ENCODE measurements around the gene FRMD4A.

FRMD4A gene

GRCh38 chr10:14080795-14081194 lies 249.9 kb downstream of the FRMD4A start:
- H3K4me2 ChIP-seq (ENCODE audit: low read depth, low read length) = no peak overlapping the region
- no peak overlapping the region for H3K27ac ChIP-seq (ENCODE audit: low read length)
- no peaks in the 10 kb centered on the region for H3K79me2 ChIP-seq (ENCODE audit: low read length)

GRCh38 chr10:14077430-14077829 lies 253.3 kb downstream of the FRMD4A start:
- Histone ChIP-seq H3K27ac (ENCODE audit: low read length) (no peak overlapping the region), H3K36me3 (replicated peaks; ENCODE audit: insufficient read depth, low read length) (no peaks in the 10 kb centered on the region), H3K4me1 (ENCODE audit: low read length) (no peaks in the 10 kb centered on the region), H3F3A (ENCODE audit: insufficient read depth, low read length) (no peaks in the 10 kb centered on the region), H3K79me2 (ENCODE audit: low read length) (no peaks in the 10 kb centered on the region), H3K4me3 (ENCODE audit: low read length) (no peak overlapping the region), H3K9ac (ENCODE audit: low read length) (no peak overlapping the region), H3K4me2 (ENCODE audit: low read depth, low read length) (no peak overlapping the region), H2AFZ (ENCODE audit: low read length) (no peak overlapping the region), H3K27me3 (replicated peaks; ENCODE audit: insufficient read depth, low read length) (no peaks in the 10 kb centered on the region), H3K9me3 (replicated peaks; ENCODE audit: insufficient read depth, low read length) (no peaks in the 10 kb centered on the region), H4K20me1 (ENCODE audit: insufficient read depth, low read length) (no peaks in the 10 kb centered on the region), H3K9me2 (replicated peaks; ENCODE audit: insufficient read depth, low read length) (no peaks in the 10 kb centered on the region)
- no peak for TF ChIP-seq EZH2 (optimal IDR thresholded peaks at IDR 0.05; ENCODE audit: low read depth, low read length)
- no peak for DNase-seq

More at GRCh38 chr10:14080795-14081194, 249.9 kb downstream of the FRMD4A start:
- no peak for DNase-seq
- H3K4me1 ChIP-seq (ENCODE audit: low read length) = no peaks in the 10 kb centered on the region
- H3K9me3 ChIP-seq (replicated peaks; ENCODE audit: insufficient read depth, low read length) = no peaks in the 10 kb centered on the region
- no peaks in the 10 kb centered on the region for H3F3A ChIP-seq (ENCODE audit: insufficient read depth, low read length)
- no peak overlapping the region for H2AFZ ChIP-seq (ENCODE audit: low read length)
- no peaks in the 10 kb centered on the region for H3K9me2 ChIP-seq (replicated peaks; ENCODE audit: insufficient read depth, low read length)
- no peaks in the 10 kb centered on the region for H4K20me1 ChIP-seq (ENCODE audit: insufficient read depth, low read length)
- no peaks in the 10 kb centered on the region for H3K27me3 ChIP-seq (replicated peaks; ENCODE audit: insufficient read depth, low read length)
- H3K4me3 ChIP-seq (ENCODE audit: low read length) = no peak overlapping the region
- TF ChIP-seq EZH2 (optimal IDR thresholded peaks at IDR 0.05; ENCODE audit: low read depth, low read length) (no peak), CTCF (IDR thresholded peaks at IDR 0.05; ENCODE audit: low read length) (no peak), EZH2phosphoT487 (IDR thresholded peaks at IDR 0.05; ENCODE audit: low read length) (no peak)
- no peaks in the 10 kb centered on the region for H3K36me3 ChIP-seq (replicated peaks; ENCODE audit: insufficient read depth, low read length)
- no peak overlapping the region for H3K9ac ChIP-seq (ENCODE audit: low read length)

- Histone ChIP-seq H4K20me1 (ENCODE audit: insufficient read depth, low read length) (no peaks in the 10 kb centered on the region), H3K9me3 (replicated peaks; ENCODE audit: insufficient read depth, low read length) (no peaks in the 10 kb centered on the region), H3K4me1 (ENCODE audit: low read length) (no peaks in the 10 kb centered on the region), H3F3A (ENCODE audit: insufficient read depth, low read length) (no peaks in the 10 kb centered on the region), H3K27me3 (replicated peaks; ENCODE audit: insufficient read depth, low read length) (no peaks in the 10 kb centered on the region), H3K79me2 (ENCODE audit: low read length) (no peaks in the 10 kb centered on the region), H3K4me2 (ENCODE audit: low read depth, low read length) (no peak overlapping the region), H3K9me2 (replicated peaks; ENCODE audit: insufficient read depth, low read length) (no peaks in the 10 kb centered on the region), H2AFZ (ENCODE audit: low read length) (no peak overlapping the region), H3K4me3 (ENCODE audit: low read length) (no peak overlapping the region), H3K36me3 (replicated peaks; ENCODE audit: insufficient read depth, low read length) (no peaks in the 10 kb centered on the region), H3K27ac (ENCODE audit: low read length) (no peak overlapping the region), H3K9ac (ENCODE audit: low read length) (no peak overlapping the region)
- TF ChIP-seq CTCF (IDR thresholded peaks at IDR 0.05; ENCODE audit: low read length) (no peak), EZH2 (optimal IDR thresholded peaks at IDR 0.05; ENCODE audit: low read depth, low read length) (no peak)
- DNase-seq = no peak
Measured at GRCh38 chr10:14074062-14074884, 256.5 kb downstream of the FRMD4A start.

GRCh38 chr10:14072541-14072940 lies 258.2 kb downstream of the FRMD4A start:
- Histone ChIP-seq H4K20me1 (ENCODE audit: insufficient read depth, low read length) (no peaks in the 10 kb centered on the region), H3K27me3 (replicated peaks; ENCODE audit: insufficient read depth, low read length) (no peaks in the 10 kb centered on the region), H3K4me1 (ENCODE audit: low read length) (no peaks in the 10 kb centered on the region), H3K9ac (ENCODE audit: low read length) (no peak overlapping the region), H3K4me3 (ENCODE audit: low read length) (no peak overlapping the region), H3K27ac (ENCODE audit: low read length) (no peak overlapping the region), H2AFZ (ENCODE audit: low read length) (no peak overlapping the region), H3F3A (ENCODE audit: insufficient read depth, low read length) (no peaks in the 10 kb centered on the region), H3K9me2 (replicated peaks; ENCODE audit: insufficient read depth, low read length) (no peaks in the 10 kb centered on the region), H3K79me2 (ENCODE audit: low read length) (no peaks in the 10 kb centered on the region), H3K4me2 (ENCODE audit: low read depth, low read length) (no peak overlapping the region), H3K36me3 (replicated peaks; ENCODE audit: insufficient read depth, low read length) (no peaks in the 10 kb centered on the region), H3K9me3 (replicated peaks; ENCODE audit: insufficient read depth, low read length) (no peaks in the 10 kb centered on the region)
- no peak for DNase-seq
- TF ChIP-seq CTCF (IDR thresholded peaks at IDR 0.05; ENCODE audit: low read length) (no peak), EZH2phosphoT487 (IDR thresholded peaks at IDR 0.05; ENCODE audit: low read length) (no peak), EZH2 (optimal IDR thresholded peaks at IDR 0.05; ENCODE audit: low read depth, low read length) (no peak)

Measured in MM.1S (cell line).